22Rv1 (cell line): ENCODE data around the gene AP1M1.

ENCODE experiments used
- H3K27ac ChIP-seq: fragments of 450-650 bp; 2 replicates; pipeline ENCODE4 v1.5.1; 2017
- ZFX ChIP-seq: fragments of 450-650 bp; IDR thresholded peaks from 2 replicates; pipeline ENCODE4 v1.6.1; 2017; ENCODE audit warnings: antibody characterized with exemption, borderline replicate concordance
- TF ChIP-seq, protein P1 (sequence below): fragments of 450-650 bp; IDR thresholded peaks from 2 replicates; pipeline ENCODE4 v1.5.1; 2017; ENCODE audit warnings: mild to moderate bottlenecking

Gene AP1M1

DNA sequence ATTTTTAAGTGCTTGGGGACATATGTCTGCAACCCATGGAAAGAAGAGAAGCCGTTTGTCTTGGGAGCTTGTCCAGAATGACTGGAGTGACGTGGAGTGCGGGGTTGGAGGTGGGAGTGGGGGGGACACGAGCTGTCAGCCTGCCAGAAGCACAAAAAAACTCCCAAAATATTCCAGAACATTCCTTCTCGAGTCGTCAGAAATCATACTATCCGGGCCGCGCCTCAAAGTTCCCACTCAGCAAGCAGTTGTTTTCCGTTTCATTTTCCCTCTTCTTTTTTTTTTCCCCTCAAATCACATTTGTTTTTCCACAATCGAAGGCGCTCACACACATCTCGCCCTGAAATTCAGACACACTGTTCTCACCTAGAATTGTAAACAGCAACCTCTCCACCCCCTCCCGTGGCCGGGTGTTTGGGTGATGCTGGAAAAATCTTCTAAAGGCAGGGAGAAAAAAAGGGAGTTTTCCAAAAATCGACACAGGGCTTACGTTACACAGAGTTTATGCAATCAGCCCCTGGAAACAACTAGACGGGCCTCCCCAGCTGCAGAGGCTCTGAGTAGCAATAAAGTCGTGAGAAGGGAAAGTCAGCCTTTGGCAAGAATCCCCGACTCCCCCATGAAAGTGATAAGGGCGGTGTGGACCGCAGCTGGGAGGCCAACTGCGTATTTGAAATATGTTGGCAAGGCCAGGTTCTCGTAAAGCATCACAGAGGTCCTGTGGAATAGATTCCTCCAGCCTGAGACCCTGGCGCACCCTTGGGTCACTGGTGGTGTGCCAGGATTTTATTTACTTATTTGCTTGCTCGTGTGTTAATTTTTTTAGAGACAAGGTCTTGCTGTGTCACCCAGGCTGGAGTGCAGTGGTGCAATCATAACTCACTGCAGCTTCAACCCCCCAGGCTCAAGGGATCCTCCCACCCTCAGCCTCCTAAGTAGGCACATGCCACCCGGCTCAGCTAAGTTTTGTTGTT is 95.7 kb downstream of the AP1M1 start:
- TF ChIP-seq, protein P1, sequence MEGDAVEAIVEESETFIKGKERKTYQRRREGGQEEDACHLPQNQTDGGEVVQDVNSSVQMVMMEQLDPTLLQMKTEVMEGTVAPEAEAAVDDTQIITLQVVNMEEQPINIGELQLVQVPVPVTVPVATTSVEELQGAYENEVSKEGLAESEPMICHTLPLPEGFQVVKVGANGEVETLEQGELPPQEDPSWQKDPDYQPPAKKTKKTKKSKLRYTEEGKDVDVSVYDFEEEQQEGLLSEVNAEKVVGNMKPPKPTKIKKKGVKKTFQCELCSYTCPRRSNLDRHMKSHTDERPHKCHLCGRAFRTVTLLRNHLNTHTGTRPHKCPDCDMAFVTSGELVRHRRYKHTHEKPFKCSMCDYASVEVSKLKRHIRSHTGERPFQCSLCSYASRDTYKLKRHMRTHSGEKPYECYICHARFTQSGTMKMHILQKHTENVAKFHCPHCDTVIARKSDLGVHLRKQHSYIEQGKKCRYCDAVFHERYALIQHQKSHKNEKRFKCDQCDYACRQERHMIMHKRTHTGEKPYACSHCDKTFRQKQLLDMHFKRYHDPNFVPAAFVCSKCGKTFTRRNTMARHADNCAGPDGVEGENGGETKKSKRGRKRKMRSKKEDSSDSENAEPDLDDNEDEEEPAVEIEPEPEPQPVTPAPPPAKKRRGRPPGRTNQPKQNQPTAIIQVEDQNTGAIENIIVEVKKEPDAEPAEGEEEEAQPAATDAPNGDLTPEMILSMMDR = no peak
- TF ChIP-seq ZFX = no peak
- no peak overlapping the region for H3K27ac ChIP-seq

DNA sequence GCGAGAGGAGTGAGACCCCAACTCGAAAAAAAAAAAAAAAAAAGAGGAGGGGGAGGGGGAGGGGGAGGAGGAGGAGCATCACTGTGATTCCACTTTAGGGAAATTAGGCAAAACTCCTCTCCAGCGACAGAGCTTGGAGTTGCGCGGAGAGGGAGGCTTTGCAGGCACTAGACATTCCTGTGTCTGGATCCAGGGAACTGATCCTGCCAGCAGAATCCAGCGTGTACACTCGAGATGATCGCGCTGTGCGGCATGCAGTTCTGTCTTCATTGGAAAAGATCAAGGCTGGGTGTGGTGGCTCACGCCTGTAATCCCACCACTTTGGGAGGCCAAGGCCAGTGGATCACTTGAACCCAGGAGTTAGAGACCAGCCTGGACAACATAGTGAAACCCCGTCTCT is 97.3 kb downstream of the AP1M1 start:
- TF ChIP-seq, protein P1 = no peak
- TF ChIP-seq ZFX = no peak
- H3K27ac ChIP-seq = no peak overlapping the region
